Heart right ventricle (tissue), 16 donors: ENCODE results near the gene ARHGEF12. TPM values are rescaled to one million over a fixed set of nuclear protein-coding genes. Genes with fewer than 3 reads are reported as not detected.

ENCODE experiments used
- ATAC-seq, 8 donors: fragments of 200-7000 bp; cut with Tn5 transposase; one replicate each; pipeline ENCODE4 v1.9.1; 2020; ENCODE audit warnings: mild to moderate bottlenecking in 8 of 8, moderate library complexity in 8 of 8, moderate number of reproducible peaks in 1 of 8
- DNase-seq, 2 donors: peaks; one replicate each; pipeline ENCODE4 v3.0.0-alpha.2; 2020
- H3K27ac ChIP-seq, 10 donors: fragments of 200-600 bp; sonication (generic) in 2 of 10; one replicate each; pipeline versions ENCODE4 v1.5.0 to v1.8.0; 2020 to 2022; ENCODE audit warnings: mild to moderate bottlenecking in 3 of 10
- H3K27me3 ChIP-seq, 7 donors: fragments of 200-600 bp; one replicate each; pipeline ENCODE4 v1.8.0; 2021 to 2022; ENCODE audit warnings: mild to moderate bottlenecking in 2 of 7
- H3K36me3 ChIP-seq, 9 donors: fragments of 200-600 bp; sonication (generic) in 1 of 9; one replicate each; pipeline versions ENCODE4 v1.5.0 to v1.8.0; 2020 to 2022; ENCODE audit warnings: mild to moderate bottlenecking in 2 of 9
- H3K4me1 ChIP-seq, 9 donors: fragments of 200-600 bp; sonication (generic) in 1 of 9; one replicate each; pipeline versions ENCODE4 v1.5.0 to v1.8.0; 2020 to 2022; ENCODE audit warnings: mild to moderate bottlenecking in 4 of 9
- H3K4me3 ChIP-seq, 10 donors: fragments of 200-600 bp; sonication (generic) in 2 of 10; one replicate each; pipeline versions ENCODE4 v1.5.0 to v1.8.0; 2020 to 2022; ENCODE audit warnings: mild to moderate bottlenecking in 7 of 10, moderate library complexity in 2 of 10
- H3K9me3 ChIP-seq, 11 donors: fragments of 200-600 bp in 10 of 11; sonication (generic) in 2 of 11; one replicate each; pipeline versions ENCODE4 v1.5.0 to v1.8.0; 2013 to 2022; ENCODE audit warnings: mild to moderate bottlenecking in 2 of 11, control low read depth in 1 of 11, moderate library complexity in 1 of 11
- CTCF ChIP-seq, 9 donors: fragments of 200-600 bp; sonication (generic) in 2 of 9; IDR thresholded peaks; one replicate each; pipeline versions ENCODE4 v1.5.0 to v1.8.0; 2021 to 2022; ENCODE audit warnings: antibody characterized with exemption in 9 of 9, mild to moderate bottlenecking in 5 of 9, moderate library complexity in 1 of 9
- WGBS, 2 donors: extraction: QIAGEN DNeasy Blood & Tissue Kit; methylation state at CpG; one replicate each; pipeline ENCODE4 v1.1.7; 2013; ENCODE audit warnings: inconsistent platforms in 1 of 2; 5-methylcytosine and 5-hydroxymethylcytosine counted together
- intact Hi-C, 10 donors: fragments of 100-400 bp; cut with DNase I; formaldehyde crosslinking; loops; one replicate each; pipeline versions ENCODE4 v1.11.1 to v1.14.2; 2022
- polyA plus RNA-seq, 2 donors: library from polyadenylated mRNA; stranded (reverse); fragments of 200-250 nt; gene quantifications; one replicate each; pipeline ENCODE4 v1.2.3, GENCODE V29; 2013
- total RNA-seq, 10 donors: library from RNA; stranded (reverse); fragmentation: NEBNext Ultra II Directional in 3 of 10; extraction: Animal tissue kit (Norgen Biotek cat#: 25700) in 3 of 10; gene quantifications; one replicate each; pipeline versions ENCODE4 v1.2.1 to v1.2.4, GENCODE V29; 2021 to 2023
- donor health status: Arrhythmogenic right ventricular cardiomyopathy.
- donor health status: ischemic (EF 13 %, LVEDD 7.1; RV severe dilation, severe dysfunction).
- donor health status: healthy with polysubstance abuse.
- donor health status: DM: no; HTN: yes; CAD: no.
- donor health status: DM: no; HTN: no; CAD: no.
- donor health status: ischemic (EF 25% LVEDD 6.9; RV normal size, moderate dysfunction).
- donor health status: ischemic (EF 25% LVEDD 5.7; RV mildly dilated, moderate dysfunction).
- donor health status: healthy.
- donor health status: DM: yes; HTN: yes; CAD: no.
- donor health status: Ischemic cardiomyopathy.
- donor health status: ischemic (EF 35%, LVEDD 5.7; RV mildly dilated, moderate dysfunction).
- donor health status: nonischemic (EF 11% LVEDD 7.7; RV severe dilation, severe dysfunction).
- donor health status: DM: yes; HTN: yes; CAD: no.
- donor health status: PGD.
- donor health status: ischemic (EF 29% LVEDD 5.4; RV normal size, mild dysfunction).
- donor health status: nonischemic (EF 23%, LVEDD 6.1; RV moderate dilation, normal function).

The ARHGEF12 gene
- total and polyA plus RNA-seq, 12 donors = 20.0 to 155 (median 110) TPM

- H3K4me3 ChIP-seq = no peak overlapping the region
- peaks cover 0 to 45% (median 20%) of the 10 kb centered on the region in 7 donors for H3K27me3 ChIP-seq
- ATAC-seq (no peak), DNase-seq (no peak)
- 86 to 91% methylated on average over 6 of the region's 6 CpGs for WGBS, 2 donors
- H3K27ac ChIP-seq = no peak overlapping the region
- H3K9me3 ChIP-seq = no peaks in the 10 kb centered on the region
- H3K36me3 ChIP-seq = no peaks in the 10 kb centered on the region
- TF ChIP-seq CTCF (IDR thresholded peaks at IDR 0.05) = no peak
- H3K4me1 ChIP-seq = peaks cover 0 to 6% (median 0%) of the 10 kb centered on the region in 9 donors
- intact Hi-C loops = no loop called here
These were observed 193.7 kb downstream of the ARHGEF12 start for GRCh38 chr11:120529911-120530310.

DNA sequence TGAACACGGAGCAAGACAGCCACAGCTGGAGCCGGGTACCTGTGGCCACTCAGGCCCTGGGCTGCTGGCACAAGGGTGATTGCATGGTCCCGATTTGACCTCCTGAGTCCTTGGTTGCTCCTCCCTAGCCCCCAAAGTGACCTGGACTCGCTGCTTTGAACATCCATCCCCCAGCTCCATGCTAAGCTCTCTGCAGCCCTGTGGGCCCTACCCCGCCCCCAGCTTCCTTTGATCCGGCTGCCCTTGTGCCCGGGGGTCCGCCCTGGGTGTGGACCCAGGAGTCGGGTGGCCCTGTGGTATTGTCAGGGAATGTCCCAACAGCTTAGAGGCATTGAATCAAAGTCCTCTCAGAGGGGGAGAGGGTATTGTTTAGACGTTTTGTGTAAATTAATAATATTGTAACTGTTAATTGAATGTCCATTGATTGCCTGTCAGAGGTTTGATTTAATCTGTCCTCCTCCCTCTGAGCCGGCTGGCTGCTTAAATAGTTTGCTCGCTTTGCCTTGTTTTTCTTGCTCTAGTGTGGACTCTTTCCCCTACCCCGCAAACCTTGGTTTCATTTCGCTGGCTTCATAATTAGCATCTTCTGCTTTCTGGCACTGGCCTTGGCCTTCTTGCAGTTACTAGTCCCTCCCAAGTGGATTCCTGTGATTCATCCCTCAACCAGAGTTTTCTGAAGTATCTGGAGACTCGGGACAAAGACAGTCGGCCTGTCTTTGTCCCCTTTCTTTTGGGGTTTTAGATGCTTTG, 196.0 kb downstream of the ARHGEF12 start:
- intact Hi-C loops = no loop called here
- Histone ChIP-seq H3K9me3 (no peaks in the 10 kb centered on the region), H3K4me1 (peaks cover 0 to 6% (median 0%) of the 10 kb centered on the region in 9 donors), H3K4me3 (no peak overlapping the region), H3K36me3 (no peaks in the 10 kb centered on the region), H3K27me3 (peaks cover 0 to 26% (median 7%) of the 10 kb centered on the region in 7 donors), H3K27ac (no peak overlapping the region)
- ATAC-seq = no peak
- TF ChIP-seq CTCF (IDR thresholded peaks at IDR 0.05) = no peak
- DNase-seq = no peak
- WGBS, 2 donors = 66 to 73% methylated on average over 16 of the region's 16 CpGs

GRCh38 chr11:120532832-120533196, 196.6 kb downstream of the ARHGEF12 start:
- intact Hi-C loops = no loop called here
- ATAC-seq (peak in 3 of 8 donors; percentile 29 to 73 (median 35)), DNase-seq (no peak)
- Histone ChIP-seq H3K27ac (no peak overlapping the region), H3K4me3 (no peak overlapping the region), H3K36me3 (no peaks in the 10 kb centered on the region), H3K27me3 (peaks cover 0 to 20% (median 2%) of the 10 kb centered on the region in 7 donors), H3K9me3 (no peaks in the 10 kb centered on the region), H3K4me1 (peaks cover 0 to 6% (median 0%) of the 10 kb centered on the region in 9 donors)
- 47 to 49% methylated on average over 5 of the region's 5 CpGs for WGBS, 2 donors
- TF ChIP-seq CTCF (IDR thresholded peaks at IDR 0.05) = no peak

DNA sequence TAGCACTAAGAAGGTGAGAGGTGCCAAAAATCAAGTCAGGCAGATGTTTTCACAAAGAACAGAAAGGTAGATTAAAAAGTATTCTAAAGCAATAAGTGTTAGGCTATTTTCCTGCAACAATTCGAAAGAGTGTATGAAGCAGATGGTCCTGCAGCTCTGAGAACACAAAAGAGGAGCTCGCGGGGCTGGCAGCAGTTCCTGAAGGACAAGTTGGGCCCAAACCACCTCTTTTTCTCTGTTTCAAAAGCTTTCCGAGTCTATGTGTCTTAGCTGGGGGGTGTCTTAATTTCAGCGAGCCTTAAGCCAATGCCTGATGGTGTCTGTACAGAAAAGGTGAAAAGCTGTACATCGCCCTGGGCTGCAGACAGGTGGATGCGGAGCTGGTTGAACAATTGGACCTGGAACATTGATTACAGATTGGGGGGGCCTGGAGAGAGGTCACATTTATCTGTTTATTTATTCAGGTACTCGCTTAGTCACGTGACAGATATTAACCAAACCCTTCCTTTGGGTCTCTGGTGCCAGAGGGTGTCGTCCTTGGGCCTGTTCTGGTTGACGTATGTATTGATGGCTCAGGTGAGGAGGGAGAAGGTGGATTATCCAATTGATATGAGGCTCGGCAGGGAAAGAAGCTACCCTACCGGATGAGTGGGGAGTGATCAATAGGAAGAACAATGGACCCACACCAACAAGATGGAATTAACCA, 200.0 kb downstream of the ARHGEF12 start:
- TF ChIP-seq CTCF (IDR thresholded peaks at IDR 0.05) = no peak
- H3K36me3 ChIP-seq = no peaks in the 10 kb centered on the region
- intact Hi-C loops = no loop called here
- peaks cover 0 to 10% (median 2%) of the 10 kb centered on the region in 9 donors for H3K4me1 ChIP-seq
- WGBS, 2 donors = 92 to 93% methylated on average over 13 of the region's 13 CpGs
- peaks cover 0 to 6% (median 0%) of the 10 kb centered on the region in 7 donors for H3K27me3 ChIP-seq
- DNase-seq = no peak
- ATAC-seq = no peak
- H3K27ac ChIP-seq = no peak overlapping the region
- no peak overlapping the region for H3K4me3 ChIP-seq
- H3K9me3 ChIP-seq = peaks cover 0 to 2% (median 0%) of the 10 kb centered on the region in 11 donors
